GDM1 (cell line): ENCODE results near the gene ZBTB9.
"Not testable (repeated sequence)": the region's sequence is repeated elsewhere in the genome, so short reads cannot be mapped to it uniquely, and the experiment has no call there.

Experiments
- DNase-seq: peaks from one replicate; lab custom pipeline; 2025; lab: John Stamatoyannopoulos, UW

The ZBTB9 gene

DNA sequence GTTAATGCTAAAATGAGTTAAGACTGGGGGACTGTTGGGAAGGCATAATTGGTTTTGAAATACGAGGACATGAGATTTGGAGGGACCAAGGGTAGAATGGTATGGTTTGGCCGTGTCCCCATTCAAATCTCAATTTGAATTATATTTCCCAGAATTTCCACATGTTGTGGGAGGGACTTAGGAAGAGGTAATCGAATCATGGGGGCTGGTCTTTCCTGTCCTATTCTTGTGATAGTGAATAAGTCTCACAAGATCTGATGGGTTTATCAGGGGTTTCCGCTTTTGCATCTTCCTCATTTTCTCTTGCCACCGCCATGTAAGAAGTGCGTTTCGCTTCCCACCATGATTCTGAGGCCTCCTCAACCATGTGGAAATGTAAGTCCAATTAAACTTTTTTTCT is 12.7 kb downstream of the ZBTB9 start:
- no peak for DNase-seq

DNA sequence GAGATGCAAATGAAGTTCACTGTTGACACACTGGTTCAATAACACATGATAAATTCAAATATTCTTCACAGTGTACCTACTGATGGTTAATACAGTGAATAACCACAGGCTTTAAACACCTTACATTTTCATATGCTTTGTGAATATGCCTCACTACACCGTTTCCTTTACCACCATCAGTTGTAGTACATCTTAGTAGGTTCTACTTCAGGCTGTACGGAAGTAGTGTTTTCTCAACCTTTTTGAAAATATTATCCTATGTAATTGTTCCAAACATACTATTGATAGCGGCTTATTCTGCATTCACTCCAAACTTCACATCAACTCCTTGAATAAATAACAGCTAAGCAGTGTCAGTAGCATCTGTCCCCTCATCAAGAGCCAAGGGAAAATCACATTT is 15.3 kb downstream of the ZBTB9 start:
- DNase-seq = no peak

DNA sequence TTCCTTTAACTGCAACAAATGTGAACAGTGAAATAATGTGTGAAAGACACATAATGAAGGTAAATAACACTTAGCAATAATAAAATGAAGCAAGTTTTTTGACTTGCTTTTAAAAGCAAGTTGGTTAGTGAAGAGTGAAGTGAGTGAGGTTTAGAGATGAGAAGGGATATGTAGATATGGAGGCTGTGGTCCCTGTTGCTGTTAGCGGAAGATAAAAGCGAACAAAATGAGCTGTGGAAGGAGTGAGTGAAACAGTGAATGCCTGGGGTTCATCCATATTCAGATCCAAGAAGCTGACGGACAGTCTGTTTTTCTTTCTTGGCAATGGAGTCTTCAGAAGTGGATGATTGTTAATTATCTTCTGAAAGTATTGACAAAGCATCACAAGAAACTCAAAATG is 23.5 kb downstream of the ZBTB9 start:
- no peak for DNase-seq

DNA sequence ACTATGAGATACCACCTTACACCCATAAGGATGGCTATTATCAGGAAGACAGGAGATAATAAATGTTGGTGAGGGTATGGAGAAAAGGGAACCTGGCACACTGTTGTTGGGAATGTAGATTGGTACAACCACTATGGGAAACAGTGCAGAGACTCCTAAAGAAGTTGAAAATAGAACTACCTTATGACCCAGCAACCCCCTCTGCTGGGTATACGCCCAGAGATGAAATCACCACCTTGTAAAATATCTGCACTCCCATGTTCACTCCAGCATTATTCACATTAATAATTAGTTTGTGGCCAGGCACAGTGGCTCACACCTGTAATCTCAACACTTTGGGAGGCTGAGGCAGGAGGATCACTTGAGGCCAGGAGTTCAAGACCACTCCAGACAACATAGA is 26.8 kb downstream of the ZBTB9 start:
- DNase-seq = no peak

DNA sequence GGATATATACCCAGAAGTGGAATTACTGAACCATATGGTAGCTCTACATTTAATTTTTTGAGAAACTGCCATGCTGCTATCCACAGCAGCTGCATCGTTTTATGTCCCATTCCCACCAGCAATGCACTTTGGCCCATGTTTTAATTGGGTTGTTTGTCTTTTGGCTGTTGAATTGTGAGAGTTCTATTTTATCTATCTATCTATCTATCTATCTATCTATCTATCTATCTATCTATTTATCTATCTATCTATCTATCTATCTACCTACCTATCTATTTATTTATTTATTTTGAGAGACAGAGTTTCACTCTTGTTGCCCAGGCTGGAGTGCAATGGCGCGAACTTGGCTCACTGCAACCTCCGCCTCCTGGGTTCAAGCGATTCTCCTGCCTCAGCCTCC is 28.2 kb downstream of the ZBTB9 start:
- not testable (repeated sequence) for DNase-seq

DNA sequence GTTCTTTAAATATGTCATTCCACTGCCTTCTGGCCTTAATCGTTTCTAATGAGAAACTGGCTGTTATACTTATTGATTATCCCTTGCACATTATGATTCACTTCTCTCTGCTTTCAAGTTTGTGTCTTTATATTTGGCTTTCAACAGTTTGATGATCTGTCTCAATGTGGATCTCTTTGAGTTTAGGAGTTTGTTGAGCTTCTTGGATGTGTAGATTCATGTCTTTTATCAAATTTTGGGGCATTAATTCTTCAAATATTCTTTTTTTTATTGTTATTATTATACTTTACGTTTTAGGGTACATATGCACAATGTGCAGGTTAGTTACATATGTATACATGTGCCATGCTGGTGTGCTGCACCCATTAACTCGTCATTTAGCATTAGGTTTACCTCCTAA is 29.3 kb downstream of the ZBTB9 start:
- DNase-seq = no peak

DNA sequence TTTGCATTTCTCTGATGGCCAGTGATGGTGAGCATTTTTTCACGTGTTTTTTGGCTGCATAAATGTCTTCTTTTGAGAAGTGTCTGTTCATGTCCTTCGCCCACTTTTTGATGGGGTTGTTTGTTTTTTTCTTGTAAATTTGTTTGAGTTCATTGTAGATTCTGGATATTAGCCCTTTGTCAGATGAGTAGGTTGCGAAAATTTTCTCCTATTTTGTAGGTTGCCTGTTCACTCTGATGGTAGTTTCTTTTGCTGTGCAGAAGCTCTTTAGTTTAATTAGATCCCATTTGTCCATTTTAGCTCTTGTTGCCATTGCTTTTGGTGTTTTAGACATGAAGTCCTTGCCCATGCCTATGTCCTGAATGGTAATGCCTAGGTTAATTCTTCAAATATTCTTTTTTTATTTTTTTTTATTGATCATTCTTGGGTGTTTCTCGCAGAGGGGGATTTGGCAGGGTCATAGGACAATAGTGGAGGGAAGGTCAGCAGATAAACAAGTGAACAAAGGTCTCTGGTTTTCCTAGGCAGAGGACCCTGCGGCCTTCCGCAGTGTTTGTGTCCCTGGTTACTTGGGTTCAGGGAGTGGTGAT is 30.4 kb downstream of the ZBTB9 start:
- DNase-seq = not testable (repeated sequence)

DNA sequence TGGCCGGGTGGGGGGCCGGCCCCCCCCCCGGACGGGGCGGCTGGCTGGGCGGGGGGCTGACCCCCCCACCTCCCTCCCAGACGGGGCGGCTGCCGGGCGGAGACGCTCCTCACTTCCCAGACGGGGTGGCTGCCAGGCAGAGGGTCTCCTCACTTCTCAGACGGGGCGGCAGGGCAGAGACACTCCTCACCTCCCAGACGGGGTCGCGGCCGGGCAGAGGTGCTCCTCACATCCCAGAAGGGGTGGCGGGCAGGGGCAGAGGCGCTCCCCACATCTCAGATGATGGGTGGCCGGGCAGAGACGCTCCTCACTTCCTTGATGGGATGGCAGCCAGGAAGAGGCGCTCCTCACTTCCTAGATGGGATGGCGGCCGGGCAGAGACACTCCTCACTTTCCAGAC is 31.3 kb downstream of the ZBTB9 start:
- not testable (repeated sequence) for DNase-seq

DNA sequence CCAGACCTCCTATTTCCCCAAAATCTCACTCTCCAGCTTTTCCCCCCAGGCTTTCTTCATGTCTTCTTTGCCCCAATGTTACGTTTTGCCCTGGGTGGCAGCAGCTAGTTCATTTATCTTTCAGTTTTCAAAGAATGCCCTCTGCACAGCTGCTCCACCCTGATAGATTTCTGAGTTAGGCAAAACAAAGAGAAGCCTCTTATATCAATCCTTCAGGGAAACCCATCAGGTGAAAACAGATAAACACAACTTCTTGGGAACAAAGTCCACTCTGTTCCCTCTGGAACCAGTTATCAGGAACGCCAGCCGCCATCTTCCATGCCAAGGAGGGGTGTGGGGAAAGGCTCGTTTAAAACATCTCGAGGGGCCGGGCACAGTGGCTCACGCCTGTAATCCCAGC is 34.0 kb downstream of the ZBTB9 start:
- no peak for DNase-seq

DNA sequence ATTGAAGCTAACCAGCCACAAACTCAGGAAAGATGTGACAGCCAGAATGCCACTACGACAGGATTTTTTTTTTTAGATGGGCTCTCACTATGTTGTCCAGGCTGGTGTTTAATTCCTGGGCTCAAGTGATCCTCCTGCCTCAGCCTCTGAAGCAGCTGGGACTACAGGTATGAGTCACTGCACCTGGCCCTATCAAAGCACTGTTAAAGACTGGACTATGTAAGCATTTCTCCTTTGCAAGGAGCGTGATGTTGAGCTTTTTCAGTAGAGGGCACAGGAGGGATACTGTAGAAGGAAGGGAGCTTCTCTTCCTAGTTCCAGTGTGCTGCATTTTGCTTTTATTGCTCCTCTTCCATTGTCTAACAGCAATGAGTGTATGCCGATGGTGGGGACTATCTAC is 35.8 kb downstream of the ZBTB9 start:
- no peak for DNase-seq

DNA sequence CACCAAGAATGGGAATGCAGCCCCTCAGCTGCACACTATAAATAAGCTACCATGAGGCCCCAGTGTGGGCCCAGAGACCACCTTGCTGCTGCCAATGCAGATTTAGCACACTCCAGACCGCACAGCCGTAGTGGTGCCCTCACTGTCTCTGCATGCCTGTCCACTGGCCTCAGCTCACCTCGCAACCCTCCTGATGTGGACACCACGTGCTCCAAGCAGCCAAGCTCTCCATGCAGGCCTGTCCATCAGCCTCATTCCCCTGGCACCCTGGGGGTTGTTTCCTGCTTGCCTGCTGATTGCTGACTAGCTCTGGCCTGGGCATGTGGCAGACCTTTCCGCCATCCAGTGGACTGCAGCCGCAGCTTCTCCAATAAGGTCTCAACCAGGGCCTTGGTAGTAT is 36.2 kb downstream of the ZBTB9 start:
- DNase-seq = no peak

DNA sequence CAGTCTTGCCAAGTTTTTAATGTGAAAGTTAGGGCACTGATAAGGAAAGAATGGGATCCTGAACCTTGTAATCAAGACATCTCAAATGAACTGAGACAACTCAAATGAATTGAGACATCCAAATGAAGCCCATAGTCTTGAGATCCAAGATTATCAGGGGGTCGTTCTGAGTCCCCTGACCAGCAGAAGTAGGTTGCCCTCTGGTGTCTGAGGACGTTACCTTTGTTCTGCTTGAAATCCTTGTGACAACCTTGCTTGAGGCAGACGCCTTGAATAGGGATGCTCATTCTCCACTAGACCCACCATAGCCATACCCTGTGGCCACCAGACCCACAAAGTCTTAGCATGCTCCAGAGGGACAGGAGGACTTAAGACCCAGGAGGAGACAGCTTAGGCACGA is 37.7 kb downstream of the ZBTB9 start:
- DNase-seq = no peak

DNA sequence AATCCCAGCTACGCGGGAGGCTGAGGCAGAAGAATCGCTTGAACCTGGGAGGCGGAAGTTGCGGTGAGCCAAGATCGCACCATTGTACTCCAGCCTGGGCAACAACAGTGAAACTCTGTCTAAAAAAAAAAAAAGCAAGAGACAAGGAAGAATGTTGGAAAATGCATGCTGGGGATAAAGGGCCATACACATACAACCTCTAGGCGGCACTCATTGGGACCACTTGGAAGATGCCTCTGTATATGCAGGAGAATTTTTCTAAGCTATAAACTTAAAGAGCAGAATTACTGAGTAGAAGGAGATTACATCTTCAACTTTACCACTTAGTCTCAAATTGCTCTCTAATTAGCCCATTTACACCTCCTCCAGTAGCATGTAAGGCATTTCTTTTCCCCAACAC is 42.8 kb downstream of the ZBTB9 start:
- no peak for DNase-seq

DNA sequence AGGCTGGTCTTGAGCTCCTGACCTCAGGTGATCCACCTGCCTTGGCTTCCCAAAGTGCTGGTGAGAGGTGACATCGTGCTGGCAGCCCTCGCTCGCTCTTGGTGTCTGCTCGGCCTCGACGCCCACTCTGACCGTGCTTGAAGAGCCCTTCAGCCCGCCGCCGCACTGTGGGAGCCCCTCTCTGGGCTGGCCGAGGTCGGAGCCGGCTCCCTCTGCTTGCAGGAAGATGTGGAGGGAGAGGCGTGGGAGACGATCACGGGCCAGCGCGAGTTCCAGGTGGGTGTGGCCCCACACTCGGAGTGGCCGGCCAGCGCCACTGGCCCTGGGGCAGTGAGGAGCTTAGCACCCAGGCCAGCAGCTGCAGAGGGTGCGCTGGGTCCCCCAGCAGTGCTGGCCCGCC is 48.1 kb downstream of the ZBTB9 start:
- no peak for DNase-seq

DNA sequence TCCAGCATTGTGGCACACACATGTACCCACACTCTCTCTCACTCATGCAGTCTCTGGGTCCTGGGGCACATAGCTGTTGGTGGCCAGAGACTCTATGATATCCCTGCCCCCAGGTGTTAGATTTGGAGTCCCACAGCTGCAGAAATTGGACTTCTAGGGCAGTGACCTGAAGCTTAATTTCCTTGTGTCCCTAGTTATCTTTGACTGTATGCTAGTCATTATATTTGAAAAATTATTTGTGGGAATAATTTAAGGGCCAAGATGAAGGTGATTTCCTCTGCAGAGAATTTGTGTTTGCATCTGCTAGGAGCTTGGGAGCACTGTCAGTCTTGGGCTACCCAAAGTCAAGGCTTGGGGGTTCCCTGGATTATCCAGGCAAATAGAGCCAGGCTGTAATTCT is 50.1 kb downstream of the ZBTB9 start:
- no peak for DNase-seq

DNA sequence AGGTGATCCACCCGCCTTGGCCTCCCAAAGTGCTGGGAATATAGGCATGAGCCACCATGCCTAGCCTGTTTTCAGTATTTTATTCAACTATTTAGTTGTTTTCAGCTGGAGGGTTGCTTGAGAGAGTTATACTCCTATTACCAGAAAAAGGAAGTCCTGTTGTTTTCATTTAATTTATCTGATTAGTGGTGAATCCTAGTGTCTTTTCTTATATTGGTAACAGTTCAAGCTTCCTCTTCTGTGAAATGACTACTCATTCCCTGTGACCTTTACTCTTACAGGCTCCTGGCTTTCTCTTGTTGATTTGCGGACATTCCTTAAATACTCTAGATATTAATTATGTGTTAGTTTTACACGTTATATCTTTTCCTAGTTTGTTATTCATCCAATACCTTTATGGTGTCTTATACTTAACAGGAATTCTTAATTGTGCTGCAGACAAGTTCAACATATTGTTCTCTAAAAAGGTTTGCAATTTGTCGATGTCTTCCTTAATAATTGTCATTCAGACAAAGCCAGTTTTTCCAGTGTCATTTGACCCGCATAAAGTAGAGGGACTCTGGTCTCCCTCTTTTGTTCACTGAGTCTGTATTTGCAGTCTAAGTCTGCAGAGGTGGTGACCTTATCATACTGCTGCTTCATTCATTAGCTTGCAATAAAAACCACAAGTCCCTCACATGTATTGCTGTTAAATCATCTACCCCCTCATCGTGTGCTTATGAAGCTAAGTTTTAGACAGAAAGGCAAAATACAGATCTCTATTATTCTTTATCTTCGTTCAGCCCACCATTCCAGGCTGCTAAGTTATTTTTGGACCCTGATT is 51.4 kb downstream of the ZBTB9 start:
- DNase-seq = no peak
